ENCODE data around the gene ABCA3.
"Not testable (repeated sequence)": the region's sequence is repeated elsewhere in the genome, so short reads cannot be mapped to it uniquely, and the experiment has no call there.

Gene ABCA3

DNA sequence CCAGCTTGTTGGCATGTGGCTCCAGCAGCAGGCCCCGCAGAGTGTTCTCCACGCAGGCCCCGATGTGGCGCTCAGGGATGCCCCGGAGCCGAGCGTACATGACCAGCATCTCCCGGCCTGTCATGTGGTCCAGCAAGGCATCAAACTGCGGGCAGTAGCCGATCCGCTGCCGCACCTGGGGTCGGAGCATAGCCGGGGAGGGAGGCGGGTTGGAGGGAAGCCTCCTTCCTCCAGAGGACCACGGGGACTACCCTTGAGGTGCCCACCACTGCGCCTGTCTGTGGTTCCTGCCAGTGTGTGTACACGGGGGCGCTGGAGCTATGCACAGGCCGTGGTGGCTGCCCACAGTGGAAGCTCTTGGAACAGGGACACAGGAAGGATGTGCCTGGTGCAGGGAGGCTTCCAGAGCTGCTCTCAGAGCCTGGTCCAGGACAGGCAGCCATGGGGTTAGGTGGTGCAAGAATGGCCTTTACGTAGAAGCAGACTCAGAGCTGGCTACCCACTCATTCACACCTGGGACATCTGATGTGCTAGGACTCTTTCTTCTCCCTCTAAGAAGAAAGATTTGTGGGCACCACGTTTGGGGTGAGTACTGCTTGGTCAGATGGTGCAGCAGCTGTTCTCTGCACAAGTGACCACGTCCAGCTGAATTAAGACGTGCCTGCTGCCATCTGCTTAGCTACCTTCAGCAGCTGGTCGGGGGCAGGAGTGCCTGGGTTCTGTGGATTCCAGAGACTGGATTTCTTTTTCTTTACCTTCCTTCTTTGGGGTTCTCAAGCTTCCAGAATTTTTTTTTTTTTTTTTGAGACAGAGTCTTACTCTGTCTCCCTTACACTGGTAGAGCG, 61.4 kb downstream of the ABCA3 start:
- DNase-seq, result no peak

GRCh38 chr16:2278272-2278608, 62.3 kb downstream of the ABCA3 start:
- DNase-seq, result no peak

DNA sequence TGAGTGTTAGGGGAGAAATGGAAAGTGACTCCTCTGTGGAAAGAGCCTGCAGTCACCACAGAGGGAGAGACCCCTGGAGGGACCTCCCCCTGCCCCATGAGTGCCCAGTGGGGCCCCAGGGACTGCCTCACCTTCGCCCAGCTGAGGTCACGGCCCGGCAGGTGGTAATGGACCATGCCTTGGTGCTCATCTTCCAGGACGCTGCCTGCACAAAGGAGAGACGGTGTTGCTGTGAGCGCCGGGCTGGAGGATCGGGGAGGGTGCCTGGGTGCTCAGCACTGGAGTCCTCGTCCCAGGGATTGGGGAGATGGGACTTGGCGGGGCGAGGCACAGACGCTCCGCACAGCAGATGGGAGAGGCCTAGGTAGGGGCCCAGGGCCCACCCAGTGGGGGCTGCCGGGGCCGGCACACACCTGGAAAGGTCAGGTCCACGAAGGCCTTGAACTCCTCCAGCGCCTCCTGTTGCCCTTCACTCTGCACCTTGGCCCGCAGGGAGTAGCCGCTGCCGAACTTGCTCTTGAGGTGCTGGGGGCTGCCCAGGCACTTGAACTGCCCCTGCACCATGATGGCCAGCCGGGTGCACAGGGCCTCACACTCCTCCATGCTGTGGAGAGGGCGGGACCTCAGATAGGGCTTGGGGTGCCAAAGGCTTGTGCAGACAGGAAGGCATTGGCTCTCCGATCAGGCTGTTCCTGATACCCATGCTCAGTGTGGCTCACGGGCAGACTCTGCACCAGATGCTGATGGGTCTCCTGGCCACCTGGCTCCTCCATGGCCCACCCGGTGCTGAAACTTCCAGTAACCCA, 62.9 kb downstream of the ABCA3 start:
- no peak for DNase-seq

- no peak for DNase-seq
Measured at GRCh38 chr16:2276368-2277195, 63.9 kb downstream of the ABCA3 start.

- DNase-seq, result no peak
Measured at GRCh38 chr16:2275476-2276367, 64.8 kb downstream of the ABCA3 start.

DNA sequence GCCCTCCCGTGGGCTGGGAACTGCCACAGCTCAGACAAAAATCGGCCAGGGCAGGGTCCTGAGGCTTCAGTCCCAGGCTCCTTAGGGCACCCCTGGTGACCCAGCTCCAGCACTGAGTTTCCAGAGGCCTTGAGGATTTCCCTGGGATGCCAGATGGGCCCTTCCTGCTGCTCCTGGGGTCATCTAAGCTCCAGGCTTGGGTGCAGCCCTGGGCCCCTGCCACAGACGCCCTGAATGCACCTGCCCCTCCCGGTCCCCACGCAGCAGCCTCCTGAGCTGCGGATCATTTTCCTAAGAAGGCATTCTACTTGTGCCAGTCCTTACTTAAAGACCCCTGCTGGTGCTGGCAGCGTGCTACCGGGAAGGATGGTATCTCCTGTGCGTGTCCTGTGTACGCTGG, 66.6 kb downstream of the ABCA3 start:
- DNase-seq, result no peak

GRCh38 chr16:2273484-2273883, 67.0 kb downstream of the ABCA3 start:
- DNase-seq, result no peak

DNA sequence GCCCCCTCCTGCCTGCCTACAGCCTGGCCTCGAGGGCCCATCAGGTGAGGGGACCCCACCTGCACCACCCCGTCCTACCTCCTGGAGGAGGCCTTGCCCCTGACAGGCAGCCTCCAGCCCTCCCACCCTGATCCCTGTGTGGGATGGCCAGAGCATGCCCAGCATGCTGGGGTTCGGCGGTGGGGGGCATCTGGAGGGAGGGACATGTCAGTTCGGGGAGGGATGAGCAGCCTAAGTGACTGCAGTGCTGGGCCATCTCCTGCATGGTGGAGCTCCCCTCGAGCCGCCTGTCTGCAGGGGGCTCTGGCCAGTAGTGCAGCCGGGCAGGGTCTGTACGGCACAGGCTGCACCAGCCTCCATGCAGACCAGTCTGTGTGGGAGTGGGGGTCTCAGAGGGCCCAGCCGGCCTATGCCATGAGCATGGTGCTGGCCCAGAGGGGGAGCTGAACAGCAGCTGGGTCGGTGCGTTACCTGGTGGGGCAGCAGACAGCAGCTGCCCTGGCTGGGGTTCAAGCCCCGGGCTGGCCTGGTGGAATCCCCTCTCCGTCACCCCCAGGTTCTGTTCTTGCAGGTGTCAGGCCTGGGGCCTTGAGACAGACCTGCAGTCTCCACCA, 68.6 kb downstream of the ABCA3 start:
- no peak for DNase-seq

DNA sequence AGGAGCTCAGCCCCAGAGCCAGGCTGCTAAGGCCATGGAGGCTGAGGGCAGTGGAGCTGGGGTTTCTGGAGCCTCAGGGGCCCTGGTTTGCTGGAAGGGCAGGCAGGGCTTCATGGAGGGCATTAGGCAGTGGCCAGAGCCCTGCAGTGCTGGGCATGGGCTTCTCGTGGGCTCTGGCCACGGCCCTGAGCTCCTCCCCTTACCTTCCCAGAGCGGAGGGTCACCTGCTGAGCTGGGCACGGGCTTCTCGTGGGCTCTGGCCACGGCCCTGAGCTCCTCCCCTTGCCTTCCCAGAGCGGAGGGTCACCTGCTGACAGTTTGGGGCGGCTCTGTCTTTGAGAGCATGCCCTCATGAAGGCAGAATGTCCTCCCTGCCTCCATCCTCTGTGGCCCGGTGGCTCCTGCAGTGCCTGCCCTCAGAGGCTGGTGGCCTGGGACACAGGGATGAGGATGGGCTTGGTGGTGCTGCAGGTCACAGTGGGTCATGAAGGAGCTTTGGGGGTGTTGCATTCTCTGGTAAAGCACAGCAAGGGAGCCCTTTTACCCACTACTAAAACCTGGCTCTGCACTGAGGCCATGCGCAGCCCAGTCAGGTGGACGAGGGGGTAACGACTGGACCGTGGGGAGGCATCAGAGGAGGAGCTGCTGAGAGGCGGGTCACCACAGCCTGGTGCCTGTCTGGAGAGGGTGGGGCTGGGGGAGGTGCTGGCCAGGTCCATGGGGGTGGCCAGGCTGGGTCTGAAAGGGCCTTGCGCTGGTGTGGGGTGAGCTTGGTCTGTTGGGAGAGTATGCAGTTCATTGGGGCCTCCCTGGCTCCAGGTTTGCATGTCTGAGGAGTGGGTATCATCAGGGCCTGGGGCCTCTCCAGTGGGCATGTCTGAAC, 69.7 kb downstream of the ABCA3 start:
- no peak for DNase-seq

DNA sequence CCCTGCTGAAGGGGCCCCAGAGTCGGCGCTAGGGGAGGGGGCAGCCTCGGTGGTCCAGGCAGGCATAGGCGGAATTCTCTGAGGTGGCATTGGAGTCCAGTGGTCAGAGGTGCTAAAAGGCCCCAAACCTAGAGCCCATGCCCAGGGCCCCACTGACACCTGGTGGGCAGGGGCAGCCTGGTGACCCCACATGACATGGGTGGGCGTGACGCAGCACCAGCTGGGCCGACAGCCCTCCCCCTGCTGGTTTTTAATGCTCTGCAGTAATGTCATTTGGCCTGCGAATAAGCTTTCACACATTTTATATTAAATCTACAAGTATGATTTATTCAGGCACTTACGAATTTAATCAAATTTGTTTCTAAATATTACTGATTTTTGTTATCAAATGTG, 70.5 kb downstream of the ABCA3 start:
- no peak for DNase-seq

DNA sequence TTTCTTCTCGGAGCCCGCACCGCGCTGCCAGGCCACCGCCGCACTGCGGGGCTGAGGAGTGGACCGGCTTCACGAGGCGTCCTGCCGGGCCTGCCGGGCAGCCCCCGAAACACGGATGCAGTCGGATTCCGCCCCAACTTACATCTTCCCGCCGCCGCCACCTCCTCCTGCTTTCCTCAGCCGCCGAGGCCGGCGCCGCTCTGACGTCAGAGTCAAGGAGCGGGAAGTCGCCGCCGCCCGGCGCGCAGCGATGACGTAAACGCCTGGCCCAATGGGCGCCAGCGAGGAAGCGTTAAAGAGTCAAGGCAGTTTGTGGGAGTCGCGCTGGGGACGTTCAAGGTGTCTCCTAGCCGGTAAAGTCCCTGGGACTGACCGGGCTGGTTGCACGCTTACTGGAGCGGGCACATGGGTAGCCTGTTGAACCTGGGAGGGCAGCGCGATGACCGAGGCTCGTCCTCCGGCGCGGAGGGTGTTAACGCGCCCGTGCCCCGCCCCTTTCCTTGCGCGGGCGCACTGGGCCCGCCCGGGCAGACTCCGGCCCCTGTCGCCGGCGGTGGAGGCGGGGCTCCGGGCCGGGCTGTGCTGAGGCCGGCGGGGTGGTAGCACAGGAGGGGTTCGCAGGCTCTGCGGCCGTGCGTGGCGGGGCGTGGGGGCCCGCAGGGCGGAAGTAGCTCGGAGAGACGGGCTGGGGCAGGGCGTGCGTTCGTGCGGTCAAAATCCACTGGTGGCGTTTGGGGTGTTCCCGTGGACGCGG, 72.4 kb downstream of the ABCA3 start, which contains the start of gene RNPS1:
Gene RNPS1, minus strand, starts transcription at position 214 of the 754 bp plus-strand sequence. CDS start 3,483 bp downstream, outside the sequence.
- DNase-seq, result peak; percentile 98

- peak; percentile 90 for DNase-seq
Measured at GRCh38 chr16:2267505-2267912, 73.0 kb downstream of the ABCA3 start.

- DNase-seq, result not testable (repeated sequence)
Measured at GRCh38 chr16:2266887-2267286, 73.6 kb downstream of the ABCA3 start.

GRCh38 chr16:2263026-2263425, 77.5 kb downstream of the ABCA3 start:
- not testable (repeated sequence) for DNase-seq

GRCh38 chr16:2260250-2260649, 80.3 kb downstream of the ABCA3 start:
- DNase-seq, result no peak

- DNase-seq, result not testable (repeated sequence)
Measured at GRCh38 chr16:2258530-2258929, 82.0 kb downstream of the ABCA3 start.

GRCh38 chr16:2257726-2258125, 82.8 kb downstream of the ABCA3 start:
- no peak for DNase-seq

DNA sequence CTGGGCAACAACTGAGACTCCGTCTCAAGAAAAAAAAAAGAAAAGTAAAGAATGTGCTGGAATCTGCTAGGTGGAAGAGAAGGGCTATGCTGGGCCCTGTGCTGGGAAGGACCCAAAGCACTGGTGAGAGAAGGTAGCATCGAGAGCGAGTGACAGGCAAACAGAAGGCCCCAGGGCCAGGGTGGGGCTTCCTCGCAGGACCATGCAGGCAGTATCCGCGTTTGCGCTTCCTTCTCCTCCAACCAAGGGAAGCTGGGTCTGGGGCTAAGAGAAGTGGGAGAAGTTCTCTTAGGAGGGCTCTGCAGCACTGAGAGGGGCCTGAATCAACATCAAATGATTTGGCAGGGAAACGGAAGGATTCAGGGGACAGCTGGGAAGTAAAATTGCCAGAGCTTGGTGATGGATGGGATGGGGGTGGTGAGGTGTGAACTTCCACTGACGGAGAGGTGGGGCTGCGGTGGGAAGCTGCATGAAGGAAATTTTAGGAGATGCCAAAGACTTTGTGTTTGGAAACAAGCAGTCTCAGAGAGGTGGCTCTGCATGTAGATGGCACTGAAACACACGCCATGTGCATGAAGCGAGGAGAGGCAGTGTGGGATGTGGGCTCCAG, 83.9 kb downstream of the ABCA3 start:
- DNase-seq, result no peak

DNA sequence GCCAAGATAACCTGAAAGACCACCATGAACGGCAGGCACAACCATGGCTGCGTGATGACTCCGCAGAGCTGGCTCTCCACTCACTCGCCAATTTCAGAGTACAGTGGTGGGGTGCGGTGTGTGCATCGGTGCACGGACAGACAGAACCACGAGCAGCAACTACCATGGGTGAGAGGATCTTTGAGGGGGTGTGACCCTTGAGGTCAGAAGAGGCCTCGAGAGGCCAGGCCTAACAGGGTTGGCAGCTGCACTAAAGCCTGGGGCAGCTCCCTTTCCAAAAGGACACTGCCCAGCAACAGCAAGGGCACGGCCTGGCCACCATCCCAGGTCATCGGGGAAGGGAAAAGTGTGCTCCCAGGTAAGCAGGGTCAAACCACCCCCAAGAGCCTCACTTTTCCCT, 87.2 kb downstream of the ABCA3 start:
- DNase-seq, result no peak

DNA sequence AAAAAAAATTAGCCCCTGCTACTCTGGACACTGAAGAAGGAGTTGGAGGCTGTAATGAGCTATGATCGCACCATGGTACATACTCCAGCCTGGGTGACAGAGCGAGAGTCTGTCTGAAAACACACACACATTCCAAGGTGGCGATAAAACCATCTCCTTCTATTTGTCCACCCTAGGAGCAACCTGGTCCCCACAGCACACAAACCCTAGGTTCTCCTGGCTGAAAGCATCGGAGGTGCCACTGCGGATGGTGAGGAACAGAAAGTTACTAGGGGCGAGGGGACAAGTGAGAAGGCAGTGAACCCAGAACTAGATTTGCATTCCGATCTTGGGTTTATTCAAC, 87.8 kb downstream of the ABCA3 start:
- DNase-seq, result no peak

All from NCI-H69 (cell line).